Endothelial cell of umbilical vein (primary cell): ENCODE measurements around the gene KCNQ5.

ENCODE experiments used
- EZH2 ChIP-seq: IDR thresholded peaks from 2 replicates; pipeline ENCODE4 v1.6.1; 2012; ENCODE audit warnings: borderline replicate concordance, low read depth, mild to moderate bottlenecking, moderate library complexity, low read length, inconsistent platforms; ENCODE audit not compliant: severe bottlenecking
- FOS ChIP-seq: IDR thresholded peaks from 2 replicates; pipeline ENCODE4 v1.6.1; 2011; ENCODE audit warnings: mild to moderate bottlenecking, low read length, moderate library complexity, borderline replicate concordance; ENCODE audit not compliant: insufficient read depth
- MYC ChIP-seq: IDR thresholded peaks from one replicate; pipeline ENCODE4 v1.6.1; 2011; ENCODE audit warnings: mild to moderate bottlenecking, low read depth, low read length
- POLR2A ChIP-seq: IDR thresholded peaks from 2 replicates; pipeline ENCODE4 v1.6.1; 2012; ENCODE audit warnings: low read depth, mild to moderate bottlenecking, control low read depth, low read length
- POLR2AphosphoS5 ChIP-seq: IDR thresholded peaks from 2 replicates; pipeline ENCODE4 v1.6.1; 2012; ENCODE audit warnings: low read depth, mild to moderate bottlenecking, control low read depth, low read length, moderate library complexity; ENCODE audit not compliant: insufficient read depth
- TF ChIP-seq, protein P1 (sequence below), 2 donors: IDR thresholded peaks; 1 replicate in 1 of 2; 2 replicates in 1 of 2; pipeline ENCODE4 v1.5.1; 2011; ENCODE audit warnings: low read length in 2 of 2, mild to moderate bottlenecking in 2 of 2, moderate library complexity in 2 of 2, control low read depth in 1 of 2, inconsistent platforms in 1 of 2, low read depth in 1 of 2; ENCODE audit not compliant: insufficient read depth in 1 of 2; ENCODE audit errors: extremely low read depth in 1 of 2
- TF ChIP-seq, protein P2 (sequence below): IDR thresholded peaks from 2 replicates; pipeline ENCODE4 v1.6.1; 2011; ENCODE audit not compliant: insufficient read depth, insufficient read length

DNA sequence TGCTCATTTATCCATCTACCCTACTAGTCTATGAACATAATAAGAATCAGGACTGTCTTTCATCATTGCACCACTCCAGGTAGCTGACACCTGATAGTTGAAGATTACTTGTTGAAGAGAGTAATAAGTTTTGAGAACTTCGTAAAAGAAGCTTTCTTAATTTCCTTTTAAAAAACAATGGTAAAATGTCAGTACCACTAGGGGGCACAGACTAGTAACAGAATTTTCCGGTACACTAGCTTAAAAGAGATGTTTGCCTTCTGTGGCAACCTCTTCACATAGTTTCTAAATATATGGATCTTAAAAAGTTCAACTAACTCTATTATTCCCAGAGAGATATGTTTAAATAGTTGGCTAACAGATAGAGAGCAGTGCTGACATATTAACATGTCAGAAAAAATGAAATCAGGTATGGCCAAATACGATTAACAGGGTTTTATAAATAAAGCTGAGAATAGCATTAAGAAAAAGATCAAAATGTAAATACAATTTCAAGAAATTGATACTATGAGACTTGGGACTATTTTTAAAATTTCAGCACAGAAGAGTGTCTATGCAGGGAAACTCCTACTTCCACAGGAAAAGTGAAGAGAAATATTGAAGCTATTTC is 5.4 kb upstream of the KCNQ5 start:
- TF ChIP-seq, protein P1, sequence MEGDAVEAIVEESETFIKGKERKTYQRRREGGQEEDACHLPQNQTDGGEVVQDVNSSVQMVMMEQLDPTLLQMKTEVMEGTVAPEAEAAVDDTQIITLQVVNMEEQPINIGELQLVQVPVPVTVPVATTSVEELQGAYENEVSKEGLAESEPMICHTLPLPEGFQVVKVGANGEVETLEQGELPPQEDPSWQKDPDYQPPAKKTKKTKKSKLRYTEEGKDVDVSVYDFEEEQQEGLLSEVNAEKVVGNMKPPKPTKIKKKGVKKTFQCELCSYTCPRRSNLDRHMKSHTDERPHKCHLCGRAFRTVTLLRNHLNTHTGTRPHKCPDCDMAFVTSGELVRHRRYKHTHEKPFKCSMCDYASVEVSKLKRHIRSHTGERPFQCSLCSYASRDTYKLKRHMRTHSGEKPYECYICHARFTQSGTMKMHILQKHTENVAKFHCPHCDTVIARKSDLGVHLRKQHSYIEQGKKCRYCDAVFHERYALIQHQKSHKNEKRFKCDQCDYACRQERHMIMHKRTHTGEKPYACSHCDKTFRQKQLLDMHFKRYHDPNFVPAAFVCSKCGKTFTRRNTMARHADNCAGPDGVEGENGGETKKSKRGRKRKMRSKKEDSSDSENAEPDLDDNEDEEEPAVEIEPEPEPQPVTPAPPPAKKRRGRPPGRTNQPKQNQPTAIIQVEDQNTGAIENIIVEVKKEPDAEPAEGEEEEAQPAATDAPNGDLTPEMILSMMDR (IDR thresholded peaks at IDR 0.05; ENCODE audit: extremely low read depth in 1 of 2, insufficient read depth in 1 of 2, low read depth in 1 of 2, low read length in 2 of 2) = peak; percentile 24 to 31
- TF ChIP-seq POLR2A (no peak), POLR2AphosphoS5 (no peak), EZH2 (no peak), MYC (no peak), FOS (no peak)
- TF ChIP-seq, protein P2, sequence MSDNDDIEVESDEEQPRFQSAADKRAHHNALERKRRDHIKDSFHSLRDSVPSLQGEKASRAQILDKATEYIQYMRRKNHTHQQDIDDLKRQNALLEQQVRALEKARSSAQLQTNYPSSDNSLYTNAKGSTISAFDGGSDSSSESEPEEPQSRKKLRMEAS = no peak
